GM18520 (cell line): ENCODE results near the gene PPIP5K1.
"Not testable (repeated sequence)": the region's sequence is repeated elsewhere in the genome, so short reads cannot be mapped to it uniquely, and the experiment has no call there.

Experiments used
- ATAC-seq: cut with Tn5 transposase; IDR thresholded peaks from one replicate; pipeline ENCODE4 v1.9.1; 2021; ENCODE audit not compliant: unreplicated experiment

PPIP5K1 gene

GRCh38 chr15:43589778-43590466 is at the start of gene PPIP5K1:
TSS of gene PPIP5K1 (minus strand) at chr15:43590208. CDS start at chr15:43584504, 5,704 bp downstream.
- peak; percentile 97 for ATAC-seq

- not testable (repeated sequence) for ATAC-seq
Observed at GRCh38 chr15:43638464-43639204, 48.6 kb upstream of the PPIP5K1 start.

DNA sequence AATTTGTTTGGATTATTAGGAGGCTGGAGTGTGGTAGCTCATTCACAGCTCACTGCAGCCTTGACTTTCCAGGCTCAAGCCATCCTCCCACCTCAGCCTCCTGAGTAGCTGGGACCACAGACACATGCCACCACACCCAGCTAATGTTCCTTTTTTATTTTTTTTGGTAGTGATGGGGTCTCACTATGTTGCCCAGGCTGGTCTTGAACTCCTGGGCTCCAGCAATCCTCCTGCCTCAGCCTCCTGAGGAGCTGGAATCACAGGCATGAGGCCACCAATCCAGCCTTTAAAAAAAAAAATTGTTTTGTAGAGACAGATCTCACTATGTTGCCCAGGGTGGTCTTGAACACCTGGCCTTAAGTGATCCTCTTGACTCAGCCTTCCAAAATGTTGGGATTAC is 36.9 kb upstream of the PPIP5K1 start:
- not testable (repeated sequence) for ATAC-seq

DNA sequence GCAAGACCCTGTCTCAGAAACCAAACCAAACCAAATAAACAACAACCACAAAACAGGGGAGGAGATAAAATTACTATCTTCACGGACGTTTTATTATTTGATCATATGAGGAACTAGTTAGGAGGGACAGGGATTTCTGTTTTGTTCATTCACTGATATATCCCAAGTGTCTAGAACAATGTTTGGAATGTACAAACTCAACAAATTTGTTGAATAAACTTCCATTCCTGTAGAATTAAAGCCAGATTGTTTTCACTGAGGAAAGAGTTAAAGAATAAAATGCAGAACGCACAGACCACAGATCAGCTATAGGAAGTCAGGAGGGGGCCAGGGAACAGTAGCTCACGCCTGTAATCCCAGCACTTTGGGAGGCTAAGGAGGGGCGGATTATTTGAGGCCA is 35.1 kb upstream of the PPIP5K1 start:
- ATAC-seq: no peak

- not testable (repeated sequence) for ATAC-seq
Observed at GRCh38 chr15:43622068-43622799, 32.2 kb upstream of the PPIP5K1 start.

- ATAC-seq: not testable (repeated sequence)
Observed at GRCh38 chr15:43618700-43619099, 28.7 kb upstream of the PPIP5K1 start, which contains the start of gene STRC. TSS of gene STRC (minus strand) at chr15:43618800. CDS start at chr15:43618722, 78 bp downstream.

DNA sequence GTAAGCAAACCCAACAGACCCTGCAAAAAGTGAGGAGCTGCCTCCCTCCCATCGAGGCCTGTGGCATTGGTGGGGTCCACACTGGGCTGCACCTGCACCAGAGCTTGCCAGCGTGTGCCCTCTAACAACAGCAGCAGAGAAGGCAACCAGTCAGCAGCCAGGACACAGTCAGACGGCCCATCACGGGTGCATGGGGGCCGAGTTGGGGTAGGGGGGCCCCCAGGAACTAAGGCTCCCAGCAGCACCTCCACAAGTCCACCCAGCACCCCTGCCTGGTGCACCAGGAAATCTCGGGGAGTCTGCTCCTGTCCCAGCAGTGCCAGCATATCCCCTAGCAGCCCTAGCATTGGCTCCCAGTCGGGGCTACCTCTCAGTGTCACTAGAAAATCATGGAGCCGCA is 27.7 kb upstream of the PPIP5K1 start:
- ATAC-seq: not testable (repeated sequence)

- not testable (repeated sequence) for ATAC-seq
Observed at GRCh38 chr15:43602233-43602632, 12.2 kb upstream of the PPIP5K1 start.

- ATAC-seq: not testable (repeated sequence)
Observed at GRCh38 chr15:43600200-43600599, 10.2 kb upstream of the PPIP5K1 start.

DNA sequence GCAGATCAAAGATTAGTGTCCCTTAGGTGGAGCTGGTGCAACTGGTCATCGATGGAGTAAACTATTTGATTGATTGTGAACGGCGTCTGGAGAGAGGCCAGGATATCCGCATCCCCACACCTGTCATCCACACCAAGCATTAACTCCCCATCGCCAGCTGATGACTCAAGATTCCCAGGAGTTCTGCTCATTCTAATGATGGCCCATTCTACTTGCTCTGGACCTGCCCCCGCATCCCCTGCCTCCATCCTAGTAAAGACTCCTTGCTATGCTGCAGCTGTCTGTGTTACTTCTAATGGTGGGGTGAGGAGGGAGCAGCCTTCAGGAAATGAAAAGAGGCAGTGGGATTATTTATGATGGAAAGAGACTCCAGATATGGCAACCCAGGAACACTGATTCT is 9.1 kb upstream of the PPIP5K1 start:
- not testable (repeated sequence) for ATAC-seq

GRCh38 chr15:43593328-43594190 is 3.6 kb upstream of the PPIP5K1 start, which contains the start of gene CKMT1B:
TSS of gene CKMT1B (plus strand) at chr15:43594027. CDS start at chr15:43594219, 192 bp downstream.
- ATAC-seq: not testable (repeated sequence)

- not testable (repeated sequence) for ATAC-seq
Observed at GRCh38 chr15:43592841-43593240, 2.8 kb upstream of the PPIP5K1 start.

DNA sequence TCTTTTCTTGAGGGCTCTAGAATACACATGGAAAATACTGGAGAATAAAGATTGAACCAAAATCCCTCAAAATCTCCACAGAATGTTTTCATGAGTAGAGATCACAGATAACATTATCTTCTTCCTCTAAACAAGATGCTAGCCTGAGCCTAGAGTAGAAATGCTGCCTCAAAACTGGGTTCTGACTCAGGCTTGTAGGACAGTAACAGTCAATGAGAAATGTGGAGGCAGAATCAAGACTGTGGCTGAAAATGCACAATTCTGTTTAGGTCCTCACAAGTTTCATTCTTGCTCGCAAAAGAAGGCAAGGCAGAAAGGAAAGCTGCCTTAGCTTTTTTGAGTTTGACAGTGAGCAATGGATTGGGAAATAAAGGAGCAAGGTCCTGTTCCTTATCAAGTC is 15.4 kb downstream of the PPIP5K1 start:
- ATAC-seq: not testable (repeated sequence)

DNA sequence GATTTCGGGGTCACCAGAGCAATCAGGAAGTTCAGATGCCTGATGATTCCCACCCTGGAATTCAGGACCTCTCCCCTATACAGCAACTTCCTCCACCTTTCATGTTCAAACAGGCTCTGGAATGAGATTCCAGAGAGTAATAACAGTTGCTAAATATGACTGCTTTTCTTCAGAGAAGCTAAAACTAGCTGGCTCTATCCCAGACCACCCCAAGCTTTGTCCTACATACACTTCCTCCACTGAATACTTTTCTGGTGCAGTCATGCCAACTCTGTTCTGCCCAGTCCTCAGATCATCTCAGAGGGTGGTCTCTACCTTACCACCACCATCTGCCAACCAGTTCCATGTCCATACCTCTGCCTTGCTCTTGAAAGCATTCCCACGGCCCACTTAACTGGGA is 23.4 kb downstream of the PPIP5K1 start:
- ATAC-seq: not testable (repeated sequence)

DNA sequence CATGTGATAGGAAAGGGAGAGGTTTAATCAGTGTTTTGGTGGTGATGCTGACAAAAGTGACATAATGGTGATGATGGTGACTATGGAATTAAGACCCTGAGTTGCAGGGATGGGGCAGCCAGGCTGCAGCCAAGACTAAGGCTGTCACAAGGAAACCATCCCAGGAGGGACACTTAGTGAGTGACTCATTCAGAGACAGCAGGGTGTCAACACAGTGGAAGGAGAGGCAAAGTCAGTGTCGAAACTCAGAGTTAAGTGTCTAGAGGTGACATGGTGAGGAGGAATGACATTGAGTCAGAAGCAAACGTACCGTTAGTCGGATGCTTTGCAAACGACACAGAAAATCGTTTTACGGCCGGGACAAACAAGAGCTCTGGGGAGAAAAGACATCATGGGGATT is 26.2 kb downstream of the PPIP5K1 start:
- not testable (repeated sequence) for ATAC-seq

DNA sequence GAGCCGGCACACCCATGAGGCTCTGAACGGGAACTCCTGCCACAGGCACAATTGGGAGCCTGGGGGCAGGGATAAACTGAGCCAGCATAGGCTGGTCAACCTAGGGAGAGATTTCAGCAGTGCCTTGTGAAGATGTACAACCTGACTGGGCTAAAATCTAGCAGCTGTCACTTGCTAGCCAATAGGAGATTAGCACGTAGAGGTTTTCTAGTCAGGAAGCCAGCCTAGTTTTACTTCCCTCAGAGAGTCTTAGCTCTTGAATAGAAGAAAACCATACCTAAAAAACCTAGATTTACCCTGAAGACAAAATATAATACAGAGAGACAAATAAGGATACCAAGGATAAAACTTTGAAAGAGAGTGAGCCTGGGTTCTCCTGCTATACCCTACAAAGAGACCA is 27.3 kb downstream of the PPIP5K1 start:
- ATAC-seq: not testable (repeated sequence)

DNA sequence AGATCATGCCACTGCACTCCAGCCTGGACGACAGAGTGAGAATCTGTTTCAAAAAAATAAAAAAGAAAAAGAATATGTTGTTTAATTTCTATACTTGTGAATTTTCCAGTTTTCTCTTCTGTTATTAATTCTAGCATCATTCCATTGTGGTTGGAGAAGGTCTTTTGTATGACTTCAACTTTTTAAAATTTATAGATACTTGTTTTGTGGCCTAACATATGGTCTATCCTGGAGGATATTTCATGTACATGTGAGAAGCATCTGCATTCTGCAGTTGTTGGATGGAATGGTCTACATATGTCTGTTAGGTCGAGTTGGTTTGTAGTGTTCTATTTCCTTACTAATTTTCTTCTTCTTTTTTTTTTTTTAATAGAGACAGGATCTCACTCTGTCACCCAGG is 37.0 kb downstream of the PPIP5K1 start:
- ATAC-seq: no peak

DNA sequence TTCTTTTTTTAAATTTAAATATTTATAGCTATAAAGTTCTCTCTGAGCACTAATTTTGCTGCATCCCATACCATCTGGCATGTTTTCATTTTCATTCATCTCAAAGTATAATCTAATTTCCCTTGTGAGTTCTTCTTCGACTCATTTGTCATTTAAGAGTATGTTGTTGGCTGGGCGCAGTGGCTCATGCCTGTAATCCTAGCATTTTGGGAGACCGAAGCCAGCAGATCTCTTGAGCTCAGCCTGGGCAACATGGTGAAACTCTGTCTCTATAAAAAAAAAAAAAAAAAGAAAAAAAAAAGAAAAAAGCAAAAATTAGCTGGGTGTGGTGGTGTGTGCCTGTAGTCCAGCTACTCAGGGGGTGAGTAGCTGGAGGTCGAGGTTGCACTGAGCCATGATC is 37.8 kb downstream of the PPIP5K1 start:
- ATAC-seq: no peak

DNA sequence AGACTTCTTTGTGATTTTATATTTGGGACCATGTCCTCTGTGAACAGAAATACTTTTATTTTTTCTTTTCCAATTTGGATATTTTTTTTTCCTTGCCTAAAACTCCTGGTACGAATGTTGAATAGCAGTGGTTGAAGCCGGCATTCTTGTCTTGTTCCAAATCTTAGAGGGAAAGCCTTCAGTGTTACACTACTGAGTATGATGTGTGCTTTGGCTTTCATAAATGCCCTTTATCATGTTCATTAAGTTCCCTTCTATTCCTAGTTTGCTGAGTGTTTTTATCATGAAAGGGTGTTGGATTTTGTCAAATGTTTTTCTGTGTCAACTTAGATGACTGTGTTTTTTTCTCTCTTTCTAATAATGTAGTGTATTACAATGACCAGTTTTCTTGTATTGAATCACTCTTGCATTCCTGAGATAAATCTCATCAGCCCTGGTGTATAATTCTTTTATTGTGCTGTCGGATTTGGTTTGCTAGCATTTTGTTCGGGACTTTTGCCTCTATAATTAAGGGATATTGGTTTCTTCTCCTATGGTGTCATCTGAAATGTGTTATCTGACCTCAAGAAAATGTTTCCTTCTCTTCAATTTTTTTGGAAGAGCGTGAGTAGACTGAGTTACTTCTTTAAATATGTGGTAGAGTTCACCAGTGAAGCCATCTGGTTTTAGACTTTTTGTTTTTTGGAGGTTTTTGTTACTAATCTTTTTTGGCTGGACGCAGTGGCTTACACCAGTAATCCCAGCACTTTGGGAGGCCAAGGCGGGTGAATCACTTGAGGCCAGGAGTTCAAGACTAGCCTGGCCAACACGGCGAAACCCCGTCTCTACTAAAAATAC is 39.3 kb downstream of the PPIP5K1 start:
- ATAC-seq: no peak

GRCh38 chr15:43547539-43547938 is 42.5 kb downstream of the PPIP5K1 start:
- no peak for ATAC-seq
